H1 (cell line): Measurements from ENCODE around the gene CCDC88C. TPM values are rescaled to one million over a fixed set of nuclear protein-coding genes. Genes with fewer than 3 reads are reported as not detected.

Source experiments
- CHD7 ChIP-seq: fragments of 300-600 bp; sonication (generic); IDR thresholded peaks from 2 replicates; pipeline ENCODE4 v1.7.1; 2012; ENCODE audit warnings: low read length, moderate library complexity, mild to moderate bottlenecking, inconsistent platforms; ENCODE audit not compliant: insufficient replicate concordance
- polyA plus RNA-seq, 7 experiments: library from polyadenylated mRNA; depleted of rRNA in 3 of 7; stranded (reverse) in 5 of 7; unstranded in 2 of 7; fragments of >200 nt in 5 of 7; fragments of 200-250 nt in 2 of 7; gene quantifications; 1 replicate in 5 of 7; 2 replicates in 1 of 7; 4 replicates in 1 of 7; pipeline versions ENCODE4 v1.2.1 to v1.2.3, GENCODE V29; 2011 to 2013; ENCODE audit warnings: missing spikeins in 2 of 7, mixed read lengths in 2 of 7
- total RNA-seq: library from RNA; stranded (reverse); fragmentation: NEBNext Ultra II Directional; extraction: Animal tissue kit (Norgen Biotek cat#: 25700); gene quantifications from 2 replicates; pipeline ENCODE4 v1.2.1, GENCODE V29; 2021

The CCDC88C gene
- total and polyA plus RNA-seq, 2 of the 8 experiments (the other 6 are each of a cell fraction or from before 2014, with no cell fraction given), result 10.3 to 57.7 TPM

DNA sequence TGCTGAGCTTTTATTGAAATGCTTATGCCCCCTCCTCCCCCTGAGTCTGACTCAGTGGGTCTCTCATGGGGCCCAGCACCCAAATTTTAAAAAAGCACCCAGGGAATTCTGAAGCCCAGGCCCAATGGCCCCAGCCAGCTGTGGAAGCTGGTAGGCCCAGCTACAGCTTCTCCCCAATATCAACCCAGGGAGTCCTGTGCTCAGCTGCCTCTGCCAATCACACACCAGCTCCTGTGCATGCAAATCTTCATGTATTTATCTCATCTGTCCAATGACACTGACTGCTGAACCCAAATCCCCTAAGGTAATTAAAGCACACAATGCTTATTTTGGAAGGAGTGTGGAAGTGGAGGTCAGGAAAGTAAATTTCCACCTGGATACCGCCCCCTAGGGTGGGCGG lies 76.3 kb downstream of the CCDC88C start (continued):
- no peak for TF ChIP-seq CHD7
